ENCODE results near the gene BORCS6.

- TF ChIP-seq CTCF (IDR thresholded peaks at IDR 0.05) (peak in 5 of 12 donors; percentile 10 to 23 (median 12)), POLR2A (IDR thresholded peaks at IDR 0.05) (peak in 1 of 2 donors; percentile 88)
Measured at GRCh38 chr17:8189711-8190477, at the start of gene BORCS6.
